Mesenchymal stem cell (in vitro differentiated cells and primary cell): ENCODE results near the gene PAPPA.
A peak's percentile ranks its signal among the peaks of the same experiment; 100 is the strongest.

ENCODE experiments used
- DNase-seq: peaks from one replicate; pipeline ENCODE4 v3.0.0-alpha.2; 2013
- H2AFZ ChIP-seq: one replicate; pipeline ENCODE4 v1.6.1; 2013; ENCODE audit warnings: low read depth, mild to moderate bottlenecking, control low read depth, inconsistent platforms, low read length, moderate library complexity
- H2AK5ac ChIP-seq: 2 replicates; pipeline ENCODE4 v1.6.1; 2013; ENCODE audit warnings: low read length, moderate library complexity, mild to moderate bottlenecking, inconsistent platforms; ENCODE audit not compliant: severe bottlenecking
- H2BK120ac ChIP-seq: one replicate; pipeline ENCODE4 v1.6.1; 2013; ENCODE audit warnings: low read depth, mild to moderate bottlenecking, inconsistent platforms, low read length, moderate library complexity
- H2BK12ac ChIP-seq, 2 experiments: one replicate each; pipeline ENCODE4 v1.6.1; 2013; ENCODE audit warnings: inconsistent platforms in 2 of 2, low read length in 2 of 2, mild to moderate bottlenecking in 2 of 2, moderate library complexity in 2 of 2, control low read depth in 1 of 2
- H2BK15ac ChIP-seq: one replicate; pipeline ENCODE4 v1.6.1; 2013; ENCODE audit warnings: mild to moderate bottlenecking, low read depth, inconsistent platforms; ENCODE audit not compliant: poor library complexity, severe bottlenecking
- H2BK5ac ChIP-seq: 2 replicates; pipeline ENCODE4 v1.6.1; 2013; ENCODE audit warnings: low read depth, mild to moderate bottlenecking, low read length, control low read depth, inconsistent platforms; ENCODE audit not compliant: poor library complexity, severe bottlenecking
- H3K14ac ChIP-seq, 2 experiments: one replicate each; pipeline ENCODE4 v1.6.1; 2013; ENCODE audit warnings: inconsistent platforms in 2 of 2, low read length in 2 of 2, control low read depth in 1 of 2, mild to moderate bottlenecking in 1 of 2, moderate library complexity in 1 of 2
- H3K18ac ChIP-seq, 2 experiments: one replicate each; pipeline ENCODE4 v1.6.1; 2013; ENCODE audit warnings: inconsistent platforms in 2 of 2, low read length in 2 of 2, control low read depth in 1 of 2, low read depth in 1 of 2, mild to moderate bottlenecking in 1 of 2
- H3K23ac ChIP-seq, 2 experiments: one replicate each; pipeline ENCODE4 v1.6.1; 2013; ENCODE audit warnings: inconsistent platforms in 2 of 2, low read length in 2 of 2, mild to moderate bottlenecking in 2 of 2, moderate library complexity in 2 of 2, control low read depth in 1 of 2
- H3K27ac ChIP-seq: 2 replicates; pipeline ENCODE4 v1.5.1; 2013; ENCODE audit warnings: mild to moderate bottlenecking, moderate library complexity, low read length, control low read depth, inconsistent platforms; ENCODE audit not compliant: poor library complexity, severe bottlenecking
- H3K27me3 ChIP-seq, 2 experiments: 2 replicates each; pipeline versions ENCODE4 v1.6.1 to v1.7.0; 2013; ENCODE audit warnings: low read length in 2 of 2, mild to moderate bottlenecking in 2 of 2, moderate library complexity in 2 of 2, control low read depth in 1 of 2, inconsistent platforms in 1 of 2; ENCODE audit not compliant: control insufficient read depth in 1 of 2, insufficient read depth in 1 of 2
- H3K36me3 ChIP-seq, 2 experiments: 2 replicates each; pipeline versions ENCODE4 v1.6.1 to v1.7.0; 2013; ENCODE audit warnings: low read length in 2 of 2, control low read depth in 1 of 2, inconsistent platforms in 1 of 2, low read depth in 1 of 2, mild to moderate bottlenecking in 1 of 2; ENCODE audit not compliant: insufficient read depth in 2 of 2, control insufficient read depth in 1 of 2
- H3K4ac ChIP-seq, 2 experiments: one replicate each; pipeline ENCODE4 v1.6.1; 2013; ENCODE audit warnings: inconsistent platforms in 2 of 2, low read length in 2 of 2, mild to moderate bottlenecking in 2 of 2, moderate library complexity in 2 of 2, control low read depth in 1 of 2, low read depth in 1 of 2
- H3K4me1 ChIP-seq: 2 replicates; pipeline ENCODE4 v1.6.1; 2013; ENCODE audit warnings: low read depth, low read length, control low read depth; ENCODE audit not compliant: control insufficient read depth, insufficient read depth
- H3K4me2 ChIP-seq: 2 replicates; pipeline ENCODE4 v1.6.1; 2013; ENCODE audit warnings: low read length, mild to moderate bottlenecking, inconsistent platforms; ENCODE audit not compliant: poor library complexity, severe bottlenecking
- H3K4me3 ChIP-seq, 2 experiments: 2 replicates each; pipeline versions ENCODE4 v1.5.1 to v1.7.0; 2013; ENCODE audit warnings: low read length in 2 of 2, mild to moderate bottlenecking in 2 of 2, control low read depth in 1 of 2, low read depth in 1 of 2; ENCODE audit not compliant: insufficient read depth in 1 of 2
- H3K79me1 ChIP-seq: replicated peaks from 2 replicates; pipeline ENCODE4 v1.6.1; 2013; ENCODE audit warnings: mild to moderate bottlenecking, control low read depth, low read length, inconsistent platforms; ENCODE audit not compliant: poor library complexity, severe bottlenecking
- H3K9ac ChIP-seq: 2 replicates; pipeline ENCODE4 v1.7.0; 2013; ENCODE audit warnings: mild to moderate bottlenecking, low read length, moderate library complexity
- H3K9me3 ChIP-seq: 2 replicates; pipeline ENCODE4 v1.7.0; 2013; ENCODE audit warnings: mild to moderate bottlenecking, low read length; ENCODE audit not compliant: control insufficient read depth
- H4K8ac ChIP-seq: one replicate; pipeline ENCODE4 v1.6.1; 2013; ENCODE audit warnings: inconsistent platforms, mild to moderate bottlenecking, low read length, moderate library complexity
- H4K91ac ChIP-seq: one replicate; pipeline ENCODE4 v1.6.1; 2013; ENCODE audit warnings: mild to moderate bottlenecking, low read length, inconsistent platforms
- WGBS: methylation state at CpG from one replicate; pipeline ENCODE4 v1.1.7; 2013; ENCODE audit warnings: mixed read lengths; 5-methylcytosine and 5-hydroxymethylcytosine counted together

Gene PAPPA

DNA sequence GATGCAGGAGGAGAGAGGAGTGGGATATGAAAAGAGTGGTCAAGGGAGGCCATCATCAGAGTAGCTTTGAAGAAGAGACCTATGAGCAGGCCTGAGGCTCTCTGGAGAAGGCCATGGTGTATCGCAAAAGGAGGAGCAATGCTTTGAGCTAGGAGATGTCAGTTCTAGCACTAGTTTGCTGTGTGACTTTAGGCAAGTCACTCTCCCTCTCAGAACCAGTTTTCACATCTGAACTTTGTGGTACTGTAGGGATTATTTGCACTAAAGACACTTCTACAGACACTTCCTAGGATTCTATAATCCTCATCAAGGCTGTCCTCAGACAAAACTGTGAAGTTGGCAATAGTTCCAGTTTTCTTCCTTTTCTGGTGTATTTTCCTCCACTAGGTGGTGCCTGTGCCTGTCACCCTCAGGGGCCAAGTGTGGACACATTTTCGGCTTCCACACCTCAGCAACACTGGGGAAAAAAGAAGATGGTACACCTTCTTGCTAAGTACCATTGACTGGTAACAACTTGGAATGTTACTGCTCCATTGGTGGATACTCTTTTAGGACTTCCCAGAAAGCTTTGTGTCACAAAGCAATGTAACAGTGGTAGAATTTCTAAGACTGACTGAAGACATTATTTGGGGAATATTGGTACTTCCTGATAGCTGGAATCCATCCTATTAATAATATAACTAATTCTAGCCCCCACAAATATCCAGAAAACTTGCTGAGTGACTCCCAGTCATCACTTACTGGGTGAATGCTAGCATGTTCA is 9.9 kb downstream of the PAPPA start:
- Histone ChIP-seq H4K91ac (no peak overlapping the region), H3K14ac (no peak overlapping the region), H4K8ac (no peak overlapping the region), H2BK12ac (no peak overlapping the region), H3K36me3 (peaks cover 7 to 70% of the 10 kb centered on the region in 2 experiments), H2AK5ac (no peak overlapping the region), H3K4me1 (no peaks in the 10 kb centered on the region), H3K4me3 (no peak overlapping the region), H2BK15ac (no peak overlapping the region), H3K27me3 (no peaks in the 10 kb centered on the region), H3K79me1 (peaks cover 14% of the 10 kb centered on the region), H3K27ac (no peak overlapping the region), H3K23ac (no peak overlapping the region), H3K4me2 (no peak overlapping the region), H2BK120ac (no peak overlapping the region), H3K4ac (no peak overlapping the region), H3K18ac (no peak overlapping the region), H2BK5ac (no peak overlapping the region), H3K9me3 (peaks cover 7% of the 10 kb centered on the region), H2AFZ (no peak overlapping the region), H3K9ac (no peak overlapping the region)
- 57% methylated on average over 1 of the region's 2 CpGs for WGBS
- DNase-seq, result no peak

DNA sequence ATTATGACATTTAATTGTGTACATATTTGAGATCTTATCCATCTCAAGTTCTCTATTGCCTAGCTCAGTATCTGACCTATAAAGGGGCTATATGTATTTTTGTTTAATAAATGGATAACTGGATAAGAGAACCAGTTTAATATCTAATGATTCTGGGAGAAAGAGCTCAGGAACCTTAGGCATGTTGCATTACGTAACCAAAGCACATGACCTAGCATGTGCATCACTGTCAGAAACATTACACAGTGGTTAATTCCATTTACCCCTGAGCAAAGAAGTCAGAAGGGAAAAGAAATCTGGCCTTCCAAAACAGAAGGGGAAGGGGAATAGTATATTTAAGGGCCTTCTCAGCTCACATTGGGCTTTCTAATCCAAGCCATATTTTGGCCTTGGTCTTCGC is 12.3 kb downstream of the PAPPA start:
- peak; percentile 63 for DNase-seq
- Histone ChIP-seq H3K4me3 (no peak overlapping the region), H3K9ac (peak overlapping the region; percentile 33), H3K18ac (peak overlapping the region in 1 of 2 experiments; percentile 79), H3K4ac (no peak overlapping the region), H3K27me3 (no peaks in the 10 kb centered on the region), H3K4me2 (no peak overlapping the region), H3K27ac (no peak overlapping the region), H3K9me3 (peaks cover 7% of the 10 kb centered on the region), H3K14ac (no peak overlapping the region), H3K79me1 (peaks cover 7% of the 10 kb centered on the region), H2BK5ac (no peak overlapping the region), H2AFZ (no peak overlapping the region), H2BK15ac (no peak overlapping the region), H4K91ac (no peak overlapping the region), H3K4me1 (no peaks in the 10 kb centered on the region), H3K36me3 (peaks cover 0 to 56% of the 10 kb centered on the region in 2 experiments), H2AK5ac (no peak overlapping the region), H3K23ac (no peak overlapping the region), H2BK12ac (peak overlapping the region in 1 of 2 experiments; percentile 8), H4K8ac (no peak overlapping the region), H2BK120ac (no peak overlapping the region)
- whole genome bisulfite sequencing, result 99% methylated on average over 2 of the region's 2 CpGs

- Histone ChIP-seq H3K9me3 (peaks cover 7% of the 10 kb centered on the region), H3K4me3 (no peak overlapping the region), H3K79me1 (peaks cover 4% of the 10 kb centered on the region), H4K91ac (no peak overlapping the region), H3K36me3 (peaks cover 0 to 55% of the 10 kb centered on the region in 2 experiments), H3K27ac (no peak overlapping the region), H3K4ac (no peak overlapping the region), H2BK120ac (no peak overlapping the region), H3K4me2 (no peak overlapping the region), H2AFZ (no peak overlapping the region), H2BK5ac (no peak overlapping the region), H2AK5ac (no peak overlapping the region), H3K14ac (no peak overlapping the region), H3K27me3 (no peaks in the 10 kb centered on the region), H2BK15ac (no peak overlapping the region), H3K18ac (no peak overlapping the region), H2BK12ac (no peak overlapping the region), H3K4me1 (no peaks in the 10 kb centered on the region), H4K8ac (no peak overlapping the region), H3K9ac (no peak overlapping the region), H3K23ac (no peak overlapping the region)
- WGBS, result 100% methylated on average over 1 of the region's 1 CpG
- DNase-seq, result no peak
These were observed 13.1 kb downstream of the PAPPA start for GRCh38 chr9:116166713-116167112.

DNA sequence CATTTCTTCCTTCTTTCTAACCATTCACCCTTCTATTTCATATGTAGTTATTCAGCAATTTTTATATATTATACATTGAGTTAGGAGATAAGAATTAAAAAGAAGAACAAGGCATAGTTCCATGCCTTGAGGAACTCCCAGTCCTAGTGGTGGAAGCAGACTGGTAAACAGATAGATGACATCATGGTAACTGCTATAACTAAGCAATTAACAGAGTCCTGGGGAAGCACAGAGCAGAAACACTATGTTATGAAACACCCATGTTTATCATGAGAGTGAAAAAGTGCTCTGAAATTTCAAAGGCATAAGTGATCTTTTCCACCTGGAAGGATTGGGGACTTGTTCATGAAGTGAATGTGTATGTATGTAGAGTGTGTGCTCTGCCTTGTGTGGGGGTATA is 14.6 kb downstream of the PAPPA start:
- H3K4ac ChIP-seq, result no peak overlapping the region
- no peak overlapping the region for H2AK5ac ChIP-seq
- no peak overlapping the region for H4K8ac ChIP-seq
- no peak overlapping the region for H2BK5ac ChIP-seq
- DNase-seq, result peak; percentile 75
- H2BK15ac ChIP-seq, result no peak overlapping the region
- no peak overlapping the region for H3K23ac ChIP-seq
- H2BK120ac ChIP-seq, result no peak overlapping the region
- no peak overlapping the region for H3K14ac ChIP-seq
- H3K27ac ChIP-seq, result no peak overlapping the region
- no peak overlapping the region for H3K4me3 ChIP-seq
- no peak overlapping the region for H2AFZ ChIP-seq
- peaks cover 4% of the 10 kb centered on the region for H3K79me1 ChIP-seq
- H3K18ac ChIP-seq, result no peak overlapping the region
- peak overlapping the region; percentile 18 for H3K9ac ChIP-seq
- H3K36me3 ChIP-seq, result peaks cover 0 to 61% of the 10 kb centered on the region in 2 experiments
- H4K91ac ChIP-seq, result no peak overlapping the region
- H3K27me3 ChIP-seq, result no peaks in the 10 kb centered on the region
- no peaks in the 10 kb centered on the region for H3K4me1 ChIP-seq
- no peak overlapping the region for H2BK12ac ChIP-seq
- H3K9me3 ChIP-seq, result peaks cover 7% of the 10 kb centered on the region
- H3K4me2 ChIP-seq, result no peak overlapping the region
